GM21717 (cell line): Measurements from ENCODE around the gene SERPINH1.

Experiments
- ATAC-seq: cut with Tn5 transposase; IDR thresholded peaks from one replicate; pipeline ENCODE4 v1.9.1; 2021; ENCODE audit warnings: mild to moderate bottlenecking, moderate library complexity; ENCODE audit not compliant: unreplicated experiment

The SERPINH1 gene

GRCh38 chr11:75594211-75594610, 32.2 kb downstream of the SERPINH1 start:
- ATAC-seq: no peak

DNA sequence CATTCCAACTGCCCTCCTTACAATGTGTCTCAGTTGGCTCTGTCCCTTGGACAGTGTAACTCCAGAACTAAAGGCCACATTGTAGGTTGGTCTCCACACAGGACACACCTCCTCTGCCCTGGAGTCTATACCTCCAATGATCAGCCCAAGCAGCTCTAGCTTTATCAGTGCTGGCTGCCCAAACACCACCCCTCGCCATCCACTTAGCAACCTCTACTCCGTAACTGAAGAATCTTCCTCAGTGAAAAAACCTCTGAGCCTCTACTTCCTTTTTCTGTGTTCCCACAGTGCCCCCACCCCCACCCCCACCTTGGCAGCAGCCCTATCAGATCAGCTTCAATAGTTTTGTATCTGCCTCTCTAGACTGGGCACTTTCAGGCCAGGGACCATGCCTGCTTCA, 33.4 kb downstream of the SERPINH1 start:
- ATAC-seq: no peak

DNA sequence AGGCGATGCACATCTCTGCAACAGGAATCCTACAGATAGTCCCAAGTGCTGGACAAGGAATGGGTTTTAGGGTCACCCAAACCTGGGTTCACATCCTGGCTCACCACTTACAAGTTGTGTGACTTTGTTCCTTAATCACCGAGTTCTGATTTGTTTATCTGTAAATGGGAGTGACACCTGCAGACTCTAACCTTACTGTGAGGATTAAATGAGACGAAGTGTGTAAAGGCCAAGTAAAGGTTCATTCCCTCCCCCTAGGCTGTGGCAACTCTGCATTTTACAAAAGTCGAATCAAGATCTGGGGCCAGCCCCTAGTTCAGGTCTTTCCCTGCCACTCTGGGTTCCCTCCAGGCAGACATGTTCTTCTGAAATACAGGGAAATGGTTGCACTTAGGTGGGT, 34.9 kb downstream of the SERPINH1 start:
- ATAC-seq: no peak

GRCh38 chr11:75597636-75598035, 35.6 kb downstream of the SERPINH1 start:
- ATAC-seq: no peak

DNA sequence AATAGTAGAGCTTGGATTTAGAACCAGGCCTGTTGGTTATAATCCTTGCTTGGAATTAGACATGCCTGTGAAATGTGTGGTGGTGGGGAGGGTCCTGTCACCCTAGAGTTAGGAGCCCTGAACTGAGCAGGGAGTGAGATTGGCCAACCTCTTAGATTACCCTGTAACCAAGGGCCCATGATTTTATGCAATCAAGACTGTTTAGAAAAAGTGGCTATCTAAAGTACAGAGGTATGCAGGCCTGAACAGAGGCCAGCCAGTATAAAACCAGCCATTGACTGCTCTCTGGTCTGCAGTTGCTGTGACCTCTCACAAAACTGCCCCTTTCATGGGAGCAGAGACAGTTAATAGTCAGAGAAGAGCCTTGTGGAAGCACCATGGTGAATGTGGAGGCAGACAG, 36.2 kb downstream of the SERPINH1 start:
- no peak for ATAC-seq

DNA sequence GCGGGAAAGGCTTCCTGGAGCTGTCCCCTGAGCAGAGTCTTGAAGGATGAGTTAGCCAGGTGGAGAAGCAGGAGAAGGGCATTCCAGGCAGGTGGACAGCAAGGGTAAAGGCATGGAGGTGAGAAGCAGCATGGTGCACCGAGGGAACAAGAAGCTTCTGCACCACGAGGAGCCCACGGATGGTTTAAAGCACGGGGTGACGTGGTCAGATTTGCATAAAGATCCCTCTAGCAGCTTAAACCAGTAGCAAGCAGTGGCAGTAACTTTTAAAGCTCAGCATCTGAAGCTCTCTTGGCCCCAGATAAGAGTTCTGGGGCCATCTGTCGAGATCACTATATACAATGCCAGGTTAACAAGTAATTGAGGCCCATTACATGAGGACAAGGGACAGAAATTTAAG, 36.8 kb downstream of the SERPINH1 start:
- no peak for ATAC-seq

GRCh38 chr11:75600356-75600755, 38.3 kb downstream of the SERPINH1 start:
- ATAC-seq: no peak

DNA sequence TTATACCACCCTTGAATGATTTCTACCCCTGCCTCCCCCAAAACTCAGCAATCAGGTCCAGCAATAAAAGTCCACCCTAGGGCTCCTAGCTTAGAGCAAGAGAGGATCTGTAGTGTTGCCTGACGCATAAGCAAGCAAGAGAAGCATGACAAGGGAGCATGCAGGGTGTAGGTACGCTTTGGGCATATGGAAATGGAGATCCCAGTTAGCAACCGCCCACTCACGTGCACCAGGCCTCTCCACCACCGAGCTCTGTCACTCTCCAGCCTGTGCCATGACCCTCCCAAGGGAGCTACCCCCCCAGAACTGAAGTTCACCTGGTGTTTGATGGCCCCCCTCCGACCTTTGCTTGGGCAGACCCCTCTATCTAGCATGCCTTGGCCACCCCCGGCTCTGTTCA, 39.4 kb downstream of the SERPINH1 start:
- no peak for ATAC-seq

- ATAC-seq: no peak
These were observed 40.9 kb downstream of the SERPINH1 start for GRCh38 chr11:75602951-75603350.

DNA sequence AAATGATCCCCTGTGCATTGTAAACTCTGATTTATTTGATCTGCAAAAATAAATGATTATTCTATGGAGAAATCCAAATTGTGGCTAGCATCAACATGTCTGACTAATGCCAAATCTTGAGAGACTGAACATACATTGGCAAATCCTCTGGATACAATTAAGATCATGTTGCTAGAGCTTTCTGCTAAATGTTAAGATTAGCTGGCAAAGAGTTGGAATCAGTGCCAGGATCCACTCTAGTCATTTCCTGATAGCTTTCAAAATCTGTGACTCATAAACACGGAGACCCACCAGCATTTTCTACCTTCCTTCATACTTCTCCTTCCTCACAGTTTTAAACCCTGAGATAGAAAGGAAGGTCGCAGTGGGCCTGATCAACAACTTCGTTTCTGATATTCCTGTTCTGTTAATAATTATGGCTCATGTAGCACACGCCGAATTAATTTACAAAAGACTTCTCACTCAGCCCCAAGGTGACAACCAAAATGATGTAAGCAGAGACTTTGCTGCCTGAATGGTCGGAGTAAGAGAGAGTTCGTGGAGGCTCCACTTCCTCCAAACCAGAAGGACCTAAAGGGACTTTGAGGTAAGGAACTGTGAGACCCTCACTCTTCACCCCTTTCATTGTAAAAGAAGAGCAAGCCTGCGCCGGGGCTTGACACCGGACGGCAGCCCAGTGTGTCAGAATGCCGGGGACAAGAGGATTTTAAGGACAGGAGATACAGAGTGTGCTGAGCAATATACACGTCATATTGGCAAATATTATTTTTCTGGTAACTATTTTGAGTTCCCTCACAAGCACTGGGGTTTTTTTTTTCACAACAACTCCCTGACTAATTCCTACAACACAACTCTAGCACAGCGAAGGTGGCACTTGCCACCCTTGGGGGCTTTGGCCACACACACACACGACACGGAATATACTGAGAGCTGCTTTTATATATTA, 42.0 kb downstream of the SERPINH1 start:
- no peak for ATAC-seq

DNA sequence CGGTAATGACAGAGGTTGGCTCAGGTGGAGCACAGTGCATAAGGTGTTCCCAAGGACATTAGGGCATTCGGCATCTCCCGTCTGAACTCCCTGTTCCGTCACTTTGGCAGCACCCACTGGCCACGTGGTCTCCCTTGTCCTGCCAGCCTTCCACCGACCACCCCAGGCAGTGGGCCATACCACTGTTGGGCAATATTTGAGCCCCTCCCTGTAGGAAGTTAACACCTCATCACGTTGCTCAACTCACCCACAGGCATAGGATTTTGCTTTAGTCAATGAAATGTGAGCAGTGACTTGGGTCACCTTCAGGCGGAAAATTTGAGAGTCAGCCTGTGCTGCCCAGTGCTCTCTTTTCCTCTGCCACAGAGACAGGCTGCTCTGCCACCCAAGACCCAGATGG, 44.0 kb downstream of the SERPINH1 start:
- ATAC-seq: no peak

DNA sequence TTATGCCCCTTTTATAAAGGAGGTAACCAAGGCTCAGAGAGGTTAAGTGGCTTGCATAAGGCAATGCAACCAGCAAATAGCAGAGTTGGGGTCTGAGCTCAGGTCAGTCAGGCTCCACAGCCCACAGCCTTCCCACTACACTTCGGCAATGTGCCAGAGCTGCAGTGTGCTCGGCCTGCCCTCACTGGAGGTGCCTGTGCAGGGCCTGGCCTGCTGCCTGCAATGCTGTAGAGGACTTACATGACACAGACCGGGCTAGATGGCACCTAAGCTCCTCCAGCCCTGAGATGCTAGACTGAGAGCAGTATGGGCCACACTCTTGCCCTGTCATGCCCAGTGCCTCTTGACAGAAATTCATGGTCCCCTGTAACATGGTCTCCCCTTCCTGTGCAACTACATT, 49.8 kb downstream of the SERPINH1 start:
- ATAC-seq: no peak

DNA sequence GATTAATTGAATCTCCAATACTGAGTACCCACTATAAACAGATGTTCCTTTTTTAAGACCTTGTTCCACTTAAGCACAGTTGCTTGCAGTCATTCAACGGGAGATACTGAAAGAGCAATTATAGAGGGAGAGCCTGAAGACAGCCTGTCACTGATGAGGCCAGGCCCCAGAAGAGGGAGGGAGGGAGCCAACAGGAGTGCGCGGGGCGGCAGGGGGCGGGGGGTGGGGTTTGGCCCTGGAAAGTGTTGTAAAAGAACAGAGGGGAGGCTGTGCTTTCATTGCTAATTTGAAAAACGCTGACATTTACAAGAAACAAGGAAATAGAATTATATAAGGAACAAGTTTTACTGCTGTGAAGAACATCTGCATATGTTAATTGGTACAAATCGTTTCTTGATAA, 53.7 kb downstream of the SERPINH1 start:
- no peak for ATAC-seq

DNA sequence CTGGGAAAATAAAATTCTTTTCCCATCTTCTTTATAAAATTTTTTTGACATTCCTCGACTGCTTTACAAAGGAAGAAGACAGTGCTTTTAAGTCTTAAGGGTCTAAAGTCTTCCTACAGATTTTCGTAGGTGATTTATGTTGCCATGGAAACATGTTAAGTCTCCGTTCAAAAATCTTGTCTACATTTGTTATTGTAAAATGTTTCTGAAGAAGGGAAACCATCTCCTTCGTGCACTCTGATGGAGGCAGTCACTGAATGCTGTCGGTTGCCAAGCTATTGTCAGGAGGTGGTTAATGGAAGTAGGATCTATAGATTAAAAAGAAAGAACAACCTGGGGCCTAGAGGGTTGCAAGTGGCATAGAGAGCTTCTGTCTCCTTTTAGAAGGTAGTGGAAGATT, 54.2 kb downstream of the SERPINH1 start:
- no peak for ATAC-seq
